IMR-90 (cell line): ENCODE results near the gene FRY. TPM values are rescaled to one million over a fixed set of nuclear protein-coding genes. Genes with fewer than 3 reads are reported as not detected.

Source experiments
- ATAC-seq: fragments of 200-7000 bp; cut with Tn5 transposase; 2 replicates; pipeline ENCODE4 v1.9.1; 2020; ENCODE audit warnings: low read depth, mild to moderate bottlenecking, moderate library complexity
- BruUV-seq: library from RNA; stranded (reverse); fragments of 400-500 nt; replicated peaks from 2 replicates; lab custom pipeline; 2021; lab: Mats Ljungman, UMichigan
- CTCF ChIA-PET: fragments of 300-600 bp; formaldehyde crosslinking; extraction: SDS; loops from one replicate; lab custom pipeline; 2021; ENCODE audit warnings: antibody characterized with exemption; lab: Yijun Ruan, JAX
- POLR2A ChIA-PET: fragments of 300-600 bp; sonication (Branson Sonifier 250); formaldehyde crosslinking; loops from one replicate; lab custom pipeline; 2022; ENCODE audit warnings: antibody characterized with exemption; ENCODE audit not compliant: unreplicated experiment; lab: Charles Lee
- DNase-seq: peaks from one replicate; pipeline ENCODE4 v3.0.0; 2013
- H2AFZ ChIP-seq: replicated peaks from 2 replicates; pipeline ENCODE3; 2013; ENCODE audit warnings: low read length, mild to moderate bottlenecking; ENCODE audit not compliant: poor library complexity
- H2AK5ac ChIP-seq: 2 replicates; pipeline ENCODE4 v1.6.1; 2013; ENCODE audit warnings: low read depth, low read length, inconsistent platforms
- H2AK9ac ChIP-seq: replicated peaks from 2 replicates; pipeline ENCODE3; 2013; ENCODE audit warnings: mild to moderate bottlenecking, low read depth, low read length, moderate library complexity; ENCODE audit not compliant: poor library complexity
- H2BK120ac ChIP-seq: 2 replicates; pipeline ENCODE4 v1.6.1; 2013; ENCODE audit warnings: low read depth, low read length, inconsistent platforms
- H2BK15ac ChIP-seq: 3 replicates; pipeline ENCODE4 v1.6.1; 2013; ENCODE audit warnings: low read depth, low read length, inconsistent platforms
- H2BK20ac ChIP-seq: 2 replicates; pipeline ENCODE4 v1.6.1; 2013; ENCODE audit warnings: low read depth, mild to moderate bottlenecking, inconsistent platforms, low read length, moderate library complexity
- H2BK5ac ChIP-seq: 2 replicates; pipeline ENCODE4 v1.6.1; 2013; ENCODE audit warnings: mild to moderate bottlenecking, low read depth, low read length, inconsistent platforms; ENCODE audit not compliant: poor library complexity, severe bottlenecking
- H3K14ac ChIP-seq: replicated peaks from 2 replicates; pipeline ENCODE4 v1.6.1; 2013; ENCODE audit warnings: low read depth, low read length, inconsistent platforms
- H3K18ac ChIP-seq: 2 replicates; pipeline ENCODE4 v1.6.1; 2013; ENCODE audit warnings: low read depth, low read length, control low read depth
- H3K23ac ChIP-seq: 2 replicates; pipeline ENCODE4 v1.6.1; 2013; ENCODE audit warnings: low read depth, low read length, inconsistent platforms
- H3K27ac ChIP-seq: 2 replicates; pipeline ENCODE4 v1.5.1; 2013; ENCODE audit warnings: mild to moderate bottlenecking, control low read depth, low read length; ENCODE audit not compliant: insufficient read depth
- H3K27me3 ChIP-seq: 2 replicates; pipeline ENCODE4 v1.6.1; 2013; ENCODE audit warnings: low read length; ENCODE audit not compliant: control insufficient read depth, insufficient read depth
- H3K36me3 ChIP-seq: 2 replicates; pipeline ENCODE4 v1.6.1; 2013; ENCODE audit warnings: low read length, mixed read lengths; ENCODE audit not compliant: control insufficient read depth, insufficient read depth
- H3K4ac ChIP-seq: 2 replicates; pipeline ENCODE4 v1.6.1; 2013; ENCODE audit warnings: low read depth, low read length, inconsistent platforms
- H3K4me1 ChIP-seq: 2 replicates; pipeline ENCODE4 v1.6.1; 2013; ENCODE audit warnings: low read length, mixed read lengths; ENCODE audit not compliant: control insufficient read depth, insufficient read depth
- H3K4me2 ChIP-seq: 2 replicates; pipeline ENCODE4 v1.6.1; 2013; ENCODE audit warnings: low read depth, mild to moderate bottlenecking, control low read depth, low read length, moderate library complexity
- H3K4me3 ChIP-seq: 2 replicates; pipeline ENCODE4 v1.5.1; 2013; ENCODE audit warnings: low read depth, mild to moderate bottlenecking, control low read depth, low read length, moderate library complexity; ENCODE audit not compliant: insufficient read depth
- H3K56ac ChIP-seq: 2 replicates; pipeline ENCODE4 v1.6.1; 2013; ENCODE audit warnings: low read length, inconsistent platforms; ENCODE audit not compliant: insufficient read depth; ENCODE audit errors: extremely low read depth
- H3K79me1 ChIP-seq, 2 experiments: 2 replicates each; pipeline ENCODE4 v1.6.1; 2013; ENCODE audit warnings: low read length in 2 of 2, inconsistent platforms in 1 of 2, low read depth in 1 of 2
- H3K9ac ChIP-seq: 2 replicates; pipeline ENCODE4 v1.6.1; 2013; ENCODE audit warnings: low read depth, low read length, control low read depth
- H3K9me1 ChIP-seq: 2 replicates; pipeline ENCODE4 v1.6.1; 2013; ENCODE audit warnings: low read length, inconsistent platforms; ENCODE audit not compliant: insufficient read depth
- H3K9me3 ChIP-seq: 2 replicates; pipeline ENCODE4 v1.6.1; 2013; ENCODE audit warnings: low read length; ENCODE audit not compliant: control insufficient read depth, insufficient read depth
- H4K20me1 ChIP-seq: 2 replicates; pipeline ENCODE4 v1.6.1; 2013; ENCODE audit warnings: low read length, inconsistent platforms; ENCODE audit not compliant: insufficient read depth
- H4K5ac ChIP-seq: 2 replicates; pipeline ENCODE4 v1.6.1; 2013; ENCODE audit warnings: mild to moderate bottlenecking, low read depth, low read length, control low read depth
- H4K8ac ChIP-seq, 2 experiments: 2 replicates each; pipeline ENCODE4 v1.6.1; 2013; ENCODE audit warnings: low read depth in 2 of 2, low read length in 2 of 2, control low read depth in 1 of 2, inconsistent platforms in 1 of 2
- H4K91ac ChIP-seq: 2 replicates; pipeline ENCODE4 v1.6.1; 2013; ENCODE audit warnings: low read depth, low read length, inconsistent platforms; ENCODE audit not compliant: insufficient read depth
- CEBPB ChIP-seq: IDR thresholded peaks from 2 replicates; pipeline ENCODE4 v1.6.1; 2012; ENCODE audit warnings: low read depth, low read length, improper control_type of control experiment
- FOS ChIP-seq: fragments of 150-350 bp; IDR thresholded peaks from 2 replicates; pipeline ENCODE4 v1.6.1; 2016; ENCODE audit warnings: low read depth, low read length
- NFE2L2 ChIP-seq: fragments of 150-350 bp; IDR thresholded peaks from 2 replicates; pipeline ENCODE4 v1.6.1; 2016; ENCODE audit warnings: low read depth, mild to moderate bottlenecking, low read length
- WGBS, 2 experiments: methylation state at CpG; one replicate each; pipeline versions ENCODE4 v1.1.5 to v1.1.7; 2013; ENCODE audit warnings: missing lambda C conversion rate in 2 of 2; ENCODE audit not compliant: insufficient read length in 1 of 2; ENCODE audit errors: extremely low coverage in 2 of 2; 5-methylcytosine and 5-hydroxymethylcytosine counted together
- dilution Hi-C: fragments of 300-500 bp; cut with HindIII; formaldehyde crosslinking; loops from one replicate; pipeline ENCODE4 v1.14.3; 2018; ENCODE audit warnings: low sequenced_read_pairs; ENCODE audit not compliant: unreplicated experiment
- in situ Hi-C: fragments of 300-500 bp; cut with MboI; formaldehyde crosslinking; loops from 3 replicates; pipeline ENCODE4 v1.14.3; 2019; ENCODE audit warnings: low sequenced_read_pairs, inconsistent platforms, mixed read lengths
- intact Hi-C: fragments of 100-400 bp; cut with micrococcal nuclease; formaldehyde crosslinking; loops from 2 replicates; pipeline ENCODE4 v1.10.0; 2022
- polyA plus RNA-seq, 3 experiments: library from polyadenylated mRNA; depleted of rRNA; stranded (reverse); fragments of >200 nt; gene quantifications; 2 replicates each; pipeline ENCODE4 v1.2.3, GENCODE V29; 2012; ENCODE audit warnings: low replicate concordance in 1 of 3
- total RNA-seq: library from RNA; depleted of rRNA; stranded (reverse); fragments of >200 nt; gene quantifications from 2 replicates; pipeline ENCODE4 v1.2.3, GENCODE V29; 2012
- TF ChIP-seq, protein P1 (sequence below): conservative IDR thresholded peaks from 2 replicates; pipeline ENCODE4 v1.5.1; 2012; ENCODE audit warnings: mild to moderate bottlenecking, low read depth, low read length, improper control_type of control experiment

FRY gene
- total and polyA plus RNA-seq, 2 of the 4 experiments (the other 2 are of a cell fraction): 3.0 to 4.8 TPM

DNA sequence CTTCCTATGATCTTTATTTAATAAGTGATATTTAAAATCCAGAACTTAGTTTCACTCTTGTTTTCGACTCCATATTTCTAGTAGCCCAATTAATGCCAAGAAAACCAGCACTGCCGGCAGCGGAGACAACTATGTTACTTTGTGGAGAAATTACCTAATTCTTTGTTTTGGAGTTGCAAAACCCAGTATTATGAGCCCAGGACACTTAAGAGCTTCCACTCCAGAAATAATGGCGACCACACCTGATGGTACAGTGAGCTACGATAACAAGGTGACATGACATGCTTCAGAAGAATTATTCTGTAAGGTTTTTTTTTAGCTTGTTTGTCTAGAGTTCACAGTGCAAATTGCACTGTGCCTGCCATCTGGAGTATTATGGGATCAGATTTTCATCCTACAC, 147.2 kb downstream of the FRY start:
- H3K14ac ChIP-seq: no peak overlapping the region
- WGBS, 2 experiments: 80% methylated on average over 1 of the region's 5 CpGs; no CpG with 5 or more reads in 1 of the 2 experiments
- H2BK15ac ChIP-seq: no peak overlapping the region
- TF ChIP-seq CEBPB (no peak), FOS (no peak), NFE2L2 (no peak)
- TF ChIP-seq, protein P1, sequence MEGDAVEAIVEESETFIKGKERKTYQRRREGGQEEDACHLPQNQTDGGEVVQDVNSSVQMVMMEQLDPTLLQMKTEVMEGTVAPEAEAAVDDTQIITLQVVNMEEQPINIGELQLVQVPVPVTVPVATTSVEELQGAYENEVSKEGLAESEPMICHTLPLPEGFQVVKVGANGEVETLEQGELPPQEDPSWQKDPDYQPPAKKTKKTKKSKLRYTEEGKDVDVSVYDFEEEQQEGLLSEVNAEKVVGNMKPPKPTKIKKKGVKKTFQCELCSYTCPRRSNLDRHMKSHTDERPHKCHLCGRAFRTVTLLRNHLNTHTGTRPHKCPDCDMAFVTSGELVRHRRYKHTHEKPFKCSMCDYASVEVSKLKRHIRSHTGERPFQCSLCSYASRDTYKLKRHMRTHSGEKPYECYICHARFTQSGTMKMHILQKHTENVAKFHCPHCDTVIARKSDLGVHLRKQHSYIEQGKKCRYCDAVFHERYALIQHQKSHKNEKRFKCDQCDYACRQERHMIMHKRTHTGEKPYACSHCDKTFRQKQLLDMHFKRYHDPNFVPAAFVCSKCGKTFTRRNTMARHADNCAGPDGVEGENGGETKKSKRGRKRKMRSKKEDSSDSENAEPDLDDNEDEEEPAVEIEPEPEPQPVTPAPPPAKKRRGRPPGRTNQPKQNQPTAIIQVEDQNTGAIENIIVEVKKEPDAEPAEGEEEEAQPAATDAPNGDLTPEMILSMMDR: no peak
- no peak overlapping the region for H2BK20ac ChIP-seq
- H2AFZ ChIP-seq: no peak overlapping the region
- intact Hi-C loops: no loop called here
- no peaks in the 10 kb centered on the region for H3K9me3 ChIP-seq
- H2BK120ac ChIP-seq: no peak overlapping the region
- ChIA-PET POLR2A (no interaction called here), CTCF (no interaction called here)
- dilution Hi-C loops: no loop called here
- H3K23ac ChIP-seq: no peak overlapping the region
- H3K4me2 ChIP-seq: no peak overlapping the region
- no peak overlapping the region for H4K5ac ChIP-seq
- H3K9ac ChIP-seq: no peak overlapping the region
- no peak overlapping the region for H4K91ac ChIP-seq
- no peak overlapping the region for H3K18ac ChIP-seq
- H3K36me3 ChIP-seq: peaks cover 7% of the 10 kb centered on the region; the same call in 1 of the 2 replicates
- H2BK5ac ChIP-seq: no peak overlapping the region
- no peak overlapping the region for H3K56ac ChIP-seq
- no peaks in the 10 kb centered on the region for H3K4me1 ChIP-seq
- ATAC-seq: no peak
- no TSS peak for BruUV-seq
- H2AK5ac ChIP-seq: no peak overlapping the region
- no peaks in the 10 kb centered on the region for H3K27me3 ChIP-seq
- DNase-seq: no peak
- in situ Hi-C loops: no loop called here
- H3K4me3 ChIP-seq: no peak overlapping the region
- no peaks in the 10 kb centered on the region for H3K79me1 ChIP-seq
- no peaks in the 10 kb centered on the region for H4K20me1 ChIP-seq
- H2AK9ac ChIP-seq: no peak overlapping the region
- H3K27ac ChIP-seq: no peak overlapping the region
- no peak overlapping the region for H3K4ac ChIP-seq
- H3K9me1 ChIP-seq: no peaks in the 10 kb centered on the region
- H4K8ac ChIP-seq: no peak overlapping the region
